Right forelimb (tissue), 1 donor: ENCODE results near the gene GNAI3.

Experiments used
- DNase-seq: peaks from one replicate; pipeline ENCODE4 v3.0.0-alpha.2; 2018

Gene GNAI3

GRCh38 chr1:109527098-109527811 lies 21.2 kb upstream of the GNAI3 start:
- no peak for DNase-seq

DNA sequence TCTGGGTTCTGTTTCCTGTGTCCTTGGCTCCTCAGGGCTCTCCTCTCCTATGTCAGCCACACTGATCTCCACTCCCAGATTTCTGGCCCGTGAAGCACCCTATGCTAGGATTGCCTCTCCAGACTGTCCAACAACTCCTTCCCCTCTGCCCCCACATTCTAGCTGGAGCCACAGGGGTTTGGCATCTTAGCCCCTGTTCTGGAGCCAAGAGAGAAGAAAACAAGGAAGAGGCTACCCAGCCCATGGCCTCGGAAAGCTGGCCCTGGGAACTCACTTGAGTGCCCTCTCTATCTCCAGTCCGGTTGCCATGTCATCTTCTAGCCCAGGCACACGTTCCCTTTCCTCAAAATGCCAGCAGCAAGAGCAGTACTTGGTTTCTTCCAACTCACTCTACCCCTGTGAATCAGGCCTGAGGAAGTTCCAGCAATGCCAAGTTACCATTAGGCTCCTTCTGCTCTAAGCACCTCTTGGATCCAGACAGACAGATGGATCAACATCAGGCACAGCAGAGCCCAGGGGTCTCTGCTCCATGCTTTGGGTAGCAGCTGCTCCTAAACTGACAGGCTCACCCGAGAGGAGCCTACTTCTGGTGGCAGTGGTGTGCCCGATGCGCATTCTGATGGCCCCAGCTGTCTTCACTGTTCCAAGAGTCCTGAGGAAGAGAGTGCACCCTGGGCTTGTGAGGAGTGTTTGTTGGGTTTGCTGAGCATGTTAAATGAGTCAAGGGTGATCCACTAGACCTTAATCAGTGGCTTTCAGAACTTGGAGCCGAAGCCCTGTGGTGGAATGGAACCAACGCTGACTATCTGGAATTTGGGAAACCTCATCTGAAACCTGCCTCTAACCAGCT lies 20.3 kb upstream of the GNAI3 start:
- DNase-seq = no peak

DNA sequence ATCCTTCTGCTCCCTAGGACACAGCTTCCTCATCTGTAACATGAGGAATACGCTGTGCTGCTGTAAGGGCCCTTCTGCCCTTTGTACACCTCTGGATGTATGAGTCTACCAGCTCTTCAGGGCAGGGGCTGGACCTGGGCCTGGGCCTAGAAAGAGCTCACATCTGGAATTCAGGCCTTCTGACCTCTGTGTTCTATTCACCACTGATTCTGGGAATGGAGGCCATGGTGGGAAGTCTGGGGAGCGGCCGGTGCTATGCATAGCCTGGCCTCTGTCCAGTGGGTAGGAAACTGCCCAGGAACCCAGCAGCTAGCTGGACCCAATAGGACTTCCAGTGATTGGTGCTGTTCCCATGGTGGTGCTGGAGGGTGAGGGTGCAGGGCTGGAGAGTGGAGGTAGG lies 19.7 kb upstream of the GNAI3 start:
- DNase-seq = no peak

DNA sequence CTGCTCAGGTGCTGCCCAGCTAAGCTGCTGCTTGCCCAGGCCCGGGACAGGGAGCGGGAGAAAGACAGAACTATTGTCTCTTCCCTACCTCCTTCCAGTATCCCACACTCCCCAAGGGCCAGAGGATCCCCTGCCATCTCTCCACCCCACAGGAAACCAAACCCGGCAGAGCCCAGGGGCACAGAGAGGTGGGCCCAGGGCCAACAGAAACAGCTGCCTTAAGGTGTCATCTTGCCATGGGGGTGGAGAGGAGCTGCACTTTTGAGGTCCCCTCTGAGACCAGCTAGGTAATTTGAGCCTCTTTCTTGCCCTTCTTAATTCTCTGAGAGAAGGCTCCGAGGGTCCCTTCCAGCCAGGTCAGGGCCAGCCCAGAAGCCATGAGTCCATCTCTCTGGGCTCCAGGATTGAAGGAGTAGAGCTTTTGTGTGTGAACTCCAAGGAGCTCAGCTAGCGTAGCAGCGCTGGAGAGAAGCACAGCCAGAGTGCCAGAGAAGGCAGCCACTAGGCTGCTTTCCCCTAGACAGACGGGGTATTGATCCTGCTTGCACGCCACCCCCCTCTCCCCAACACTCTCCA lies 18.4 kb upstream of the GNAI3 start:
- peak; percentile 61 for DNase-seq

DNA sequence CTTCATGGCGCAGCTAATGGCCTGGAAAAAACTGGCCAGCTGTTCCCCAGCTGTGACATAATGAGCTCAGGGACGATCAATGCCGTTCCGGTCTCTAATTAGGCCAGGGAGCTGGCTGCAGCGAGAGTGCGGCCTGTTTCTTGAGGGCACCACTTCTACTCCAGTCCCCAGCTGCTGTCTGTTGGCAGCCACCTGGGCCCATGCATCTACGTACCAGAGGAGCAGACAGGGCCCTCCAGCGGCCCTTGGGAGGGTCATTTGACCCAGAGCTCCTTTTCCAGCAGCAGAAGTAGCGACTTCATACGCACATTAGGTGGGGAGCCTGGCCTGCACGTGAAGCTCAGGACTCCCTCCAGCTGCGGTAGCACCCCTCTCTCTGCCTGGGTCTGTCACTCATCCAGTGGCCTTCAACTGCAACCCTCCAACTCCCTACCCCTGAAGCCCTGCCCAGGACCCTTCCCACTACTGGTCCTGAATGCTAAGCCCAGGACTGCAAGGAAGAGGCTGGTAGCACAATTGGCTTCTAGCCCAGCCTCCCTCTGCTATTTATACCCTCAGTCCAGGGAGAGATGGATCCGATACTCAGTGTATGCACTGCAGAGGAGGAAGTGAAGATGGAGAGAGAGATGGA lies 17.8 kb upstream of the GNAI3 start:
- peak; percentile 74 for DNase-seq

GRCh38 chr1:109531380-109531779 lies 17.0 kb upstream of the GNAI3 start:
- no peak for DNase-seq

GRCh38 chr1:109531826-109532364 lies 16.5 kb upstream of the GNAI3 start:
- no peak for DNase-seq

GRCh38 chr1:109532365-109533136 lies 15.9 kb upstream of the GNAI3 start:
- peak; percentile 92 for DNase-seq

GRCh38 chr1:109534307-109534858 lies 14.0 kb upstream of the GNAI3 start:
- no peak for DNase-seq

- DNase-seq = no peak
Observed at GRCh38 chr1:109535481-109535880, 12.9 kb upstream of the GNAI3 start.

- DNase-seq = no peak
Observed at GRCh38 chr1:109535971-109536491, 12.4 kb upstream of the GNAI3 start.

GRCh38 chr1:109537450-109538178 lies 10.8 kb upstream of the GNAI3 start:
- no peak for DNase-seq

GRCh38 chr1:109538827-109539555 lies 9.4 kb upstream of the GNAI3 start:
- no peak for DNase-seq

DNA sequence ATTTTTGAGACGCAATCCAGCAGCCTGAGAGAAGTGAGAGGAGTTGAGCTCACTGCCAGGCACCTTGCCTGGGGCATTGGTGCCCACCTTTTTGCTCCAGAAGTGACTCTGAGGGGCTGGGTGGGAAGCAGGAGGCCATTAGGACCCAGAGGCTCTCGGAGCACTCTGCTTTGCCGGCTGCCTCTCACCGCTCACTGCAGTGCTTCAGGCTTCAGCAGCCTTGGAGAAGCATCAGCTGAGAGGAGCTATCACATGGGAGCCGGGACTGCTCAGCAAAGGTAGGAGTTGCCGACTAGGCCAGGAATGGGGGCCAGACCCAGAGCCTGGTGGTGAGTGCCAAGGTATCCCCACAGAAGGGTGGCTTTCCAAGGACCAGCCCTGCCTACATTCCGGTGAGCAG lies 8.7 kb upstream of the GNAI3 start, which contains the start of gene GPR61:
Gene GPR61 (plus strand): TSS at position 197 of the 400 bp plus-strand sequence. CDS start 3,151 bp downstream, outside the sequence.
- no peak for DNase-seq

DNA sequence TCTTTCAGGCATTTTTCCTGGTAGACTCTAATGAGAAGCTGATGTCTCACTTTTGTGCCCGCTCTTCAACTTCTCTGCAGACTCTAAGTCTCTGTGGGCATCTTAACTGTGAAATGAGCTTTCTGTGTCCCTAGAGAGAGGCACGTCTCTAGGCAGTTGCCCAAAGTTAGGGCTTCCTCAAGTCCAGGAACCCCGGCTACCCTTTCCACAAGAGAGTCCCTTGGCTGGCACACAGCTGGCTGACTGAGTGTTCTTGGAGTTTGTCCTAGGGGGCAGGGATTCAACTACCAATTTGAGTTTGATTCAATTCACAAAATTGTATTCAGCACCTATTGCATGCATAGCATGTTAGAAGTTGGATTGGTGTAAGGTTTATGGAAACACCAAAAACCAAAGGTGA lies 7.3 kb upstream of the GNAI3 start:
- no peak for DNase-seq

DNA sequence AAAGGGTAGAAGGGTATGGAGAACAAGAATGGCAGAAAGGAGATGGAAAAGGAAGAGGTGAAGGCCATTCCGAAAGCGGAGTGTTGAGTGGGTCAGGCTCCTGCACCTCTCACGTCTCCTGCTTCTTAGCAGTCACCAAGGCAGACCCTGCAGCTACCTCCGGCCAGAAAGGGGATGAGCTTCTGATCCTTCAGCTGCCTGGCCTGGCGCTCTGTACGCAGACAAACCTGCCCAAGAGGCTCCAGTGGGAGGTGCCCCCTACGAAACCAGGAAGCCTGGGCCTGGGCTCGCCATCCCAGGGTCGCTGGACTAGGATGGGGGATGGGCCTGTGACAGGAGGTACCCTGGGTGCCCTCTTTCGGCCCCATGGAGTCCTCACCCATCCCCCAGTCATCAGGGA lies 5.8 kb upstream of the GNAI3 start:
- no peak for DNase-seq

DNA sequence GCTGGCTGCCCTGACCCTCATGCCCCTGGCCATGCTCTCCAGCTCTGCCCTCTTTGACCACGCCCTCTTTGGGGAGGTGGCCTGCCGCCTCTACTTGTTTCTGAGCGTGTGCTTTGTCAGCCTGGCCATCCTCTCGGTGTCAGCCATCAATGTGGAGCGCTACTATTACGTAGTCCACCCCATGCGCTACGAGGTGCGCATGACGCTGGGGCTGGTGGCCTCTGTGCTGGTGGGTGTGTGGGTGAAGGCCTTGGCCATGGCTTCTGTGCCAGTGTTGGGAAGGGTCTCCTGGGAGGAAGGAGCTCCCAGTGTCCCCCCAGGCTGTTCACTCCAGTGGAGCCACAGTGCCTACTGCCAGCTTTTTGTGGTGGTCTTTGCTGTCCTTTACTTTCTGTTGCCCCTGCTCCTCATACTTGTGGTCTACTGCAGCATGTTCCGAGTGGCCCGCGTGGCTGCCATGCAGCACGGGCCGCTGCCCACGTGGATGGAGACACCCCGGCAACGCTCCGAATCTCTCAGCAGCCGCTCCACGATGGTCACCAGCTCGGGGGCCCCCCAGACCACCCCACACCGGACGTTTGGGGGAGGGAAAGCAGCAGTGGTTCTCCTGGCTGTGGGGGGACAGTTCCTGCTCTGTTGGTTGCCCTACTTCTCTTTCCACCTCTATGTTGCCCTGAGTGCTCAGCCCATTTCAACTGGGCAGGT lies 5.0 kb upstream of the GNAI3 start:
- DNase-seq = no peak

- no peak for DNase-seq
Observed at GRCh38 chr1:109543988-109544735, 4.3 kb upstream of the GNAI3 start.
